OCI-LY7 (cell line): ENCODE data around the gene SPO11.
A peak's percentile ranks its signal among the peaks of the same experiment; 100 is the strongest.

ENCODE experiments used
- EZH2phosphoT487 ChIP-seq: fragments of 200-600 bp; sonication (generic); IDR thresholded peaks from 2 replicates; pipeline ENCODE4 v1.6.1; 2018; ENCODE audit warnings: low read depth, borderline replicate concordance, mild to moderate bottlenecking, mixed run types, antibody characterized with exemption, low read length, moderate library complexity, mixed read lengths
- TF ChIP-seq, protein P1 (sequence below): fragments of 200-600 bp; sonication (generic); conservative IDR thresholded peaks from 2 replicates; pipeline ENCODE4 v1.5.1; 2014; ENCODE audit warnings: mild to moderate bottlenecking, antibody characterized with exemption, low read length, moderate library complexity, mixed read lengths

DNA sequence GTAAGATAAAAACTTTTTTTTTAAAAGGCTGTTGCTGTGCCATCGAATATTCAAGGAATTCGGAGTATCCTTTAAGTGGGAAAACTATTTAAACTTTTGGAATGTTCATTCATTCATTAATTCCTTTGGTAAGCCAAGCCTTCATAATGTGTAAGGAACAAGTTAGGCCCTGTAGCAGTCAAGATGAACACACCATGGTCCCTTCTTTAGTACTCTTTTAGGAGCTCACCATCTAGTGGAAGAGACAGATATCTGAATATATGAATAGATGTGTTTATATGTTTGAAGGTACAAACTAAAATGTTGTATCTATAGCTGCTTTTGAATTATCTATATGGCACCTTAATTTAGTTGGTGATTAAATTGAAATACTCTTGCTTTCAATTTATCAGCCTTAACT, 5.8 kb downstream of the SPO11 start:
- TF ChIP-seq, protein P1, sequence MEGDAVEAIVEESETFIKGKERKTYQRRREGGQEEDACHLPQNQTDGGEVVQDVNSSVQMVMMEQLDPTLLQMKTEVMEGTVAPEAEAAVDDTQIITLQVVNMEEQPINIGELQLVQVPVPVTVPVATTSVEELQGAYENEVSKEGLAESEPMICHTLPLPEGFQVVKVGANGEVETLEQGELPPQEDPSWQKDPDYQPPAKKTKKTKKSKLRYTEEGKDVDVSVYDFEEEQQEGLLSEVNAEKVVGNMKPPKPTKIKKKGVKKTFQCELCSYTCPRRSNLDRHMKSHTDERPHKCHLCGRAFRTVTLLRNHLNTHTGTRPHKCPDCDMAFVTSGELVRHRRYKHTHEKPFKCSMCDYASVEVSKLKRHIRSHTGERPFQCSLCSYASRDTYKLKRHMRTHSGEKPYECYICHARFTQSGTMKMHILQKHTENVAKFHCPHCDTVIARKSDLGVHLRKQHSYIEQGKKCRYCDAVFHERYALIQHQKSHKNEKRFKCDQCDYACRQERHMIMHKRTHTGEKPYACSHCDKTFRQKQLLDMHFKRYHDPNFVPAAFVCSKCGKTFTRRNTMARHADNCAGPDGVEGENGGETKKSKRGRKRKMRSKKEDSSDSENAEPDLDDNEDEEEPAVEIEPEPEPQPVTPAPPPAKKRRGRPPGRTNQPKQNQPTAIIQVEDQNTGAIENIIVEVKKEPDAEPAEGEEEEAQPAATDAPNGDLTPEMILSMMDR: peak; percentile 74
- no peak for TF ChIP-seq EZH2phosphoT487
